ENCODE results near the gene LRCH3. TPM values are rescaled to one million over a fixed set of nuclear protein-coding genes. Genes with fewer than 3 reads are reported as not detected.

LRCH3 gene
- total and polyA plus RNA-seq, 2 of the 13 experiments (the other 11 are each of a cell fraction or from before 2014, with no cell fraction given) = 25.5 to 103 TPM

DNA sequence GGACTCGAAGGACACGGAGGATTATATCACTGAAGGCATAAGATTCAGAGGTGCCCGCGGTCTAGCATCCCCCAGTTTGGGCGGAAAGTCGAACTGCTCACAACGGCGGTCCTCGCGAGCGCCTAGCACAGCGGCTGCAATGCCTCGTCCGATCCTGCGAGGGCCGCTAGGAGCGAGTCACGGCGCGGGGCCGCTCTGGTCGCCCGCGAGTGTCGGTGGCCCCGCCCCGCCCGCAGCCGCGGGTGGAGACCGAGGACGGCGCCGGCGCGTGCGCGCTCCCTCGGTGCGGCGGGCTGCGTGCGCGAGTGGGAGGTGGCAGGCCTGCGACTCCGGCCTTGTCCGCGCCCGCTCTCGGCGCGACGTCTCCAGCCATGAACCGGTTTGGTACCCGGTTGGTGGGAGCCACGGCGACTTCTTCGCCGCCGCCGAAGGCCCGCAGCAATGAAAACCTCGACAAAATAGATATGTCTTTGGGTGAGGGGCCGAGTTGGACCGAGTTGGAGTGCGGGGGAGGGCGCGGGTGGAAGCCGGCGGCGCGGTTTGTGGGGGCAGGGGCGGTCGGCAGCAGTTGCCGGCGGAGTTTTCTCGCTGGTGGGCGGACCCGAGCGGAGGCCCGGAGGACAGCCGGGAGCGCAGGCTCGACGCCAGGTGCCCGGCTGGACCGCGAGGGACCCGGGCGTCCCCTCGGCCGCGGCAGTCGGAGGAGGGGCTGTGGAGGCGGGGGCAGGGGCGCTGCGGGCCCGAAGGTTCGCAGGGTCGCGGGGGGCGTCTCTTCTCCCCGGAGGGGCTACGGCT, 41.3 kb upstream of the LRCH3 start, which contains the start of gene FYTTD1 (continued):
- TF ChIP-seq, protein P1, sequence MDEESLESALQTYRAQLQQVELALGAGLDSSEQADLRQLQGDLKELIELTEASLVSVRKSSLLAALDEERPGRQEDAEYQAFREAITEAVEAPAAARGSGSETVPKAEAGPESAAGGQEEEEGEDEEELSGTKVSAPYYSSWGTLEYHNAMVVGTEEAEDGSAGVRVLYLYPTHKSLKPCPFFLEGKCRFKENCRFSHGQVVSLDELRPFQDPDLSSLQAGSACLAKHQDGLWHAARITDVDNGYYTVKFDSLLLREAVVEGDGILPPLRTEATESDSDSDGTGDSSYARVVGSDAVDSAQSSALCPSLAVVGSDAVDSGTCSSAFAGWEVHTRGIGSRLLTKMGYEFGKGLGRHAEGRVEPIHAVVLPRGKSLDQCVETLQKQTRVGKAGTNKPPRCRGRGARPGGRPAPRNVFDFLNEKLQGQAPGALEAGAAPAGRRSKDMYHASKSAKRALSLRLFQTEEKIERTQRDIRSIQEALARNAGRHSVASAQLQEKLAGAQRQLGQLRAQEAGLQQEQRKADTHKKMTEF (CRISPR knock-in tag; IDR thresholded peaks at IDR 0.05) = no peak
- TF ChIP-seq ZNF562 (CRISPR knock-in tag; IDR thresholded peaks at IDR 0.05; ENCODE audit: borderline replicate concordance) (no peak), ZNF749 (CRISPR knock-in tag; IDR thresholded peaks at IDR 0.05; ENCODE audit: borderline replicate concordance) (peak; percentile 73; the same call in 1 of the 2 replicates), ZIK1 (CRISPR knock-in tag; IDR thresholded peaks at IDR 0.05; ENCODE audit: borderline replicate concordance, low read depth) (peak; percentile 92; the same call in 1 of the 2 replicates), ZNF724P (CRISPR knock-in tag; IDR thresholded peaks at IDR 0.05; ENCODE audit: borderline replicate concordance) (peak; percentile 60; the same call in 1 of the 2 replicates), IKZF4 (CRISPR knock-in tag; IDR thresholded peaks at IDR 0.05; ENCODE audit: borderline replicate concordance, low read depth, not compliant biosample characterization) (peak; percentile 71), RAD51 (IDR thresholded peaks at IDR 0.05; ENCODE audit: borderline replicate concordance) (no peak), ZNF678 (CRISPR knock-in tag; IDR thresholded peaks at IDR 0.05) (peak; percentile 53; the same call in 1 of the 2 replicates), ZBTB20 (CRISPR knock-in tag; IDR thresholded peaks at IDR 0.05; ENCODE audit: borderline replicate concordance, low read depth) (0 out of 2 replicates have a peak, but pooled peaks have one; percentile 13), RNF2 (conservative IDR thresholded peaks at IDR 0.05; ENCODE audit: low read depth) (peak; percentile 82), ZNF549 (CRISPR knock-in tag; IDR thresholded peaks at IDR 0.05) (no peak), EED (CRISPR knock-in tag; IDR thresholded peaks at IDR 0.05) (peak; percentile 43; the same call in 1 of the 2 replicates)
- TF ChIP-seq, protein P2, sequence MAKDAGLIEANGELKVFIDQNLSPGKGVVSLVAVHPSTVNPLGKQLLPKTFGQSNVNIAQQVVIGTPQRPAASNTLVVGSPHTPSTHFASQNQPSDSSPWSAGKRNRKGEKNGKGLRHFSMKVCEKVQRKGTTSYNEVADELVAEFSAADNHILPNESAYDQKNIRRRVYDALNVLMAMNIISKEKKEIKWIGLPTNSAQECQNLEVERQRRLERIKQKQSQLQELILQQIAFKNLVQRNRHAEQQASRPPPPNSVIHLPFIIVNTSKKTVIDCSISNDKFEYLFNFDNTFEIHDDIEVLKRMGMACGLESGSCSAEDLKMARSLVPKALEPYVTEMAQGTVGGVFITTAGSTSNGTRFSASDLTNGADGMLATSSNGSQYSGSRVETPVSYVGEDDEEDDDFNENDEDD (CRISPR knock-in tag; IDR thresholded peaks at IDR 0.05; ENCODE audit: borderline replicate concordance) = peak; percentile 59; the same call in 1 of the 2 replicates
- TF ChIP-seq, protein P3, sequence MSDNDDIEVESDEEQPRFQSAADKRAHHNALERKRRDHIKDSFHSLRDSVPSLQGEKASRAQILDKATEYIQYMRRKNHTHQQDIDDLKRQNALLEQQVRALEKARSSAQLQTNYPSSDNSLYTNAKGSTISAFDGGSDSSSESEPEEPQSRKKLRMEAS (IDR thresholded peaks at IDR 0.05) = peak; percentile 95
- TF ChIP-seq, protein P4, sequence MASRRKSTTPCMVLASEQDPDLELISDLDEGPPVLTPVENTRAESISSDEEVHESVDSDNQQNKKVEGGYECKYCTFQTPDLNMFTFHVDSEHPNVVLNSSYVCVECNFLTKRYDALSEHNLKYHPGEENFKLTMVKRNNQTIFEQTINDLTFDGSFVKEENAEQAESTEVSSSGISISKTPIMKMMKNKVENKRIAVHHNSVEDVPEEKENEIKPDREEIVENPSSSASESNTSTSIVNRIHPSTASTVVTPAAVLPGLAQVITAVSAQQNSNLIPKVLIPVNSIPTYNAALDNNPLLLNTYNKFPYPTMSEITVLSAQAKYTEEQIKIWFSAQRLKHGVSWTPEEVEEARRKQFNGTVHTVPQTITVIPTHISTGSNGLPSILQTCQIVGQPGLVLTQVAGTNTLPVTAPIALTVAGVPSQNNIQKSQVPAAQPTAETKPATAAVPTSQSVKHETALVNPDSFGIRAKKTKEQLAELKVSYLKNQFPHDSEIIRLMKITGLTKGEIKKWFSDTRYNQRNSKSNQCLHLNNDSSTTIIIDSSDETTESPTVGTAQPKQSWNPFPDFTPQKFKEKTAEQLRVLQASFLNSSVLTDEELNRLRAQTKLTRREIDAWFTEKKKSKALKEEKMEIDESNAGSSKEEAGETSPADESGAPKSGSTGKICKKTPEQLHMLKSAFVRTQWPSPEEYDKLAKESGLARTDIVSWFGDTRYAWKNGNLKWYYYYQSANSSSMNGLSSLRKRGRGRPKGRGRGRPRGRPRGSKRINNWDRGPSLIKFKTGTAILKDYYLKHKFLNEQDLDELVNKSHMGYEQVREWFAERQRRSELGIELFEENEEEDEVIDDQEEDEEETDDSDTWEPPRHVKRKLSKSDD (CRISPR knock-in tag; IDR thresholded peaks at IDR 0.05; ENCODE audit: low read depth) = no peak
- TF ChIP-seq, protein P5, sequence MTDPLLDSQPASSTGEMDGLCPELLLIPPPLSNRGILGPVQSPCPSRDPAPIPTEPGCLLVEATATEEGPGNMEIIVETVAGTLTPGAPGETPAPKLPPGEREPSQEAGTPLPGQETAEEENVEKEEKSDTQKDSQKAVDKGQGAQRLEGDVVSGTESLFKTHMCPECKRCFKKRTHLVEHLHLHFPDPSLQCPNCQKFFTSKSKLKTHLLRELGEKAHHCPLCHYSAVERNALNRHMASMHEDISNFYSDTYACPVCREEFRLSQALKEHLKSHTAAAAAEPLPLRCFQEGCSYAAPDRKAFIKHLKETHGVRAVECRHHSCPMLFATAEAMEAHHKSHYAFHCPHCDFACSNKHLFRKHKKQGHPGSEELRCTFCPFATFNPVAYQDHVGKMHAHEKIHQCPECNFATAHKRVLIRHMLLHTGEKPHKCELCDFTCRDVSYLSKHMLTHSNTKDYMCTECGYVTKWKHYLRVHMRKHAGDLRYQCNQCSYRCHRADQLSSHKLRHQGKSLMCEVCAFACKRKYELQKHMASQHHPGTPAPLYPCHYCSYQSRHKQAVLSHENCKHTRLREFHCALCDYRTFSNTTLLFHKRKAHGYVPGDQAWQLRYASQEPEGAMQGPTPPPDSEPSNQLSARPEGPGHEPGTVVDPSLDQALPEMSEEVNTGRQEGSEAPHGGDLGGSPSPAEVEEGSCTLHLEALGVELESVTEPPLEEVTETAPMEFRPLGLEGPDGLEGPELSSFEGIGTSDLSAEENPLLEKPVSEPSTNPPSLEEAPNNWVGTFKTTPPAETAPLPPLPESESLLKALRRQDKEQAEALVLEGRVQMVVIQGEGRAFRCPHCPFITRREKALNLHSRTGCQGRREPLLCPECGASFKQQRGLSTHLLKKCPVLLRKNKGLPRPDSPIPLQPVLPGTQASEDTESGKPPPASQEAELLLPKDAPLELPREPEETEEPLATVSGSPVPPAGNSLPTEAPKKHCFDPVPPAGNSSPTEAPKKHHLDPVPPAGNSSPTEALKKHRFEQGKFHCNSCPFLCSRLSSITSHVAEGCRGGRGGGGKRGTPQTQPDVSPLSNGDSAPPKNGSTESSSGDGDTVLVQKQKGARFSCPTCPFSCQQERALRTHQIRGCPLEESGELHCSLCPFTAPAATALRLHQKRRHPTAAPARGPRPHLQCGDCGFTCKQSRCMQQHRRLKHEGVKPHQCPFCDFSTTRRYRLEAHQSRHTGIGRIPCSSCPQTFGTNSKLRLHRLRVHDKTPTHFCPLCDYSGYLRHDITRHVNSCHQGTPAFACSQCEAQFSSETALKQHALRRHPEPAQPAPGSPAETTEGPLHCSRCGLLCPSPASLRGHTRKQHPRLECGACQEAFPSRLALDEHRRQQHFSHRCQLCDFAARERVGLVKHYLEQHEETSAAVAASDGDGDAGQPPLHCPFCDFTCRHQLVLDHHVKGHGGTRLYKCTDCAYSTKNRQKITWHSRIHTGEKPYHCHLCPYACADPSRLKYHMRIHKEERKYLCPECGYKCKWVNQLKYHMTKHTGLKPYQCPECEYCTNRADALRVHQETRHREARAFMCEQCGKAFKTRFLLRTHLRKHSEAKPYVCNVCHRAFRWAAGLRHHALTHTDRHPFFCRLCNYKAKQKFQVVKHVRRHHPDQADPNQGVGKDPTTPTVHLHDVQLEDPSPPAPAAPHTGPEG (CRISPR knock-in tag; IDR thresholded peaks at IDR 0.05) = peak; percentile 34; the same call in 1 of the 2 replicates
